Hematopoietic multipotent progenitor cell (in vitro differentiated cells): ENCODE data around the gene RGS16. TPM values are rescaled to one million over a fixed set of nuclear protein-coding genes. Genes with fewer than 3 reads are reported as not detected.

Experiments
- DNase-seq, 3 donors: peaks; one replicate each; pipeline ENCODE4 v3.0.0-alpha.2; 2011 to 2015; ENCODE audit warnings: low read depth in 2 of 3, low spot score in 2 of 3
- total RNA-seq: library from RNA; depleted of rRNA; stranded (reverse); fragments of >200 nt; gene quantifications from one replicate; pipeline ENCODE4 v1.2.3, GENCODE V29; 2012

Gene RGS16
- total RNA-seq, 1 donor = 0.27 TPM

GRCh38 chr1:182587093-182587492, 17.1 kb downstream of the RGS16 start:
- DNase-seq = no peak

GRCh38 chr1:182586380-182586779, 17.8 kb downstream of the RGS16 start:
- no peak for DNase-seq

GRCh38 chr1:182584746-182585145, 19.4 kb downstream of the RGS16 start:
- no peak for DNase-seq

- DNase-seq = no peak
Measured at GRCh38 chr1:182580736-182581135, 23.5 kb downstream of the RGS16 start.

GRCh38 chr1:182575540-182576149, 28.5 kb downstream of the RGS16 start:
- DNase-seq = no peak

- DNase-seq = no peak
Measured at GRCh38 chr1:182574156-182574555, 30.0 kb downstream of the RGS16 start.

- DNase-seq = no peak
Measured at GRCh38 chr1:182570611-182570970, 33.6 kb downstream of the RGS16 start.

GRCh38 chr1:182569939-182570610, 34.1 kb downstream of the RGS16 start:
- no peak for DNase-seq

- DNase-seq = no peak
Measured at GRCh38 chr1:182568647-182569284, 35.4 kb downstream of the RGS16 start.

- no peak for DNase-seq
Measured at GRCh38 chr1:182567629-182568028, 36.6 kb downstream of the RGS16 start.

GRCh38 chr1:182565537-182565936, 38.7 kb downstream of the RGS16 start:
- DNase-seq = no peak

- no peak for DNase-seq
Measured at GRCh38 chr1:182564406-182565004, 39.7 kb downstream of the RGS16 start.

- DNase-seq = no peak
Measured at GRCh38 chr1:182563095-182563494, 41.1 kb downstream of the RGS16 start.

- DNase-seq = no peak
Measured at GRCh38 chr1:182561456-182561855, 42.7 kb downstream of the RGS16 start.

GRCh38 chr1:182560392-182560984, 43.7 kb downstream of the RGS16 start:
- DNase-seq = no peak

GRCh38 chr1:182556279-182556678, 47.9 kb downstream of the RGS16 start:
- no peak for DNase-seq

- no peak for DNase-seq
Measured at GRCh38 chr1:182555493-182555892, 48.7 kb downstream of the RGS16 start.

- DNase-seq = no peak
Measured at GRCh38 chr1:182552527-182552926, 51.7 kb downstream of the RGS16 start.

- DNase-seq = no peak
Measured at GRCh38 chr1:182549811-182550210, 54.4 kb downstream of the RGS16 start.

GRCh38 chr1:182549346-182549745, 54.8 kb downstream of the RGS16 start:
- no peak for DNase-seq
